MCF 10A (cell line): Measurements from ENCODE around the gene PROM2. TPM values are rescaled to one million over a fixed set of nuclear protein-coding genes. Genes with fewer than 3 reads are reported as not detected.
A peak's percentile ranks its signal among the peaks of the same experiment; 100 is the strongest.

Experiments
- BruUV-seq: library from RNA; stranded (reverse); fragments of 400-500 nt; replicated peaks from 2 replicates; lab custom pipeline; 2021; lab: Mats Ljungman, UMichigan
- CTCF ChIA-PET: fragments of 300-600 bp; sonication (Branson Sonifier 250); formaldehyde crosslinking; extraction: SDS; loops from one replicate; lab custom pipeline; 2021; ENCODE audit warnings: antibody characterized with exemption, inconsistent platforms; lab: Yijun Ruan, JAX
- POLR2A ChIA-PET: fragments of 300-600, 350-650 bp; sonication (Branson Sonifier 250); formaldehyde crosslinking; extraction: SDS; loops from one replicate; lab custom pipeline; 2020; ENCODE audit warnings: antibody characterized with exemption, inconsistent platforms; lab: Yijun Ruan, JAX
- DNase-seq: peaks from one replicate; pipeline ENCODE4 v3.0.0-alpha.2; 2018; ENCODE audit not compliant: unreplicated experiment
- H3K27ac Mint-ChIP-seq: one replicate; pipeline ENCODE4 v1.8.0; 2022; ENCODE audit warnings: mild to moderate bottlenecking, low read depth, mixed read lengths; ENCODE audit not compliant: unreplicated experiment
- H3K27me3 Mint-ChIP-seq: one replicate; pipeline ENCODE4 v1.8.0; 2022; ENCODE audit warnings: mixed read lengths; ENCODE audit not compliant: insufficient read depth, unreplicated experiment
- H3K36me3 Mint-ChIP-seq: one replicate; pipeline ENCODE4 v1.8.0; 2022; ENCODE audit warnings: mild to moderate bottlenecking, moderate library complexity, mixed read lengths; ENCODE audit not compliant: insufficient read depth, unreplicated experiment
- H3K4me1 Mint-ChIP-seq: one replicate; pipeline ENCODE4 v1.8.0; 2022; ENCODE audit warnings: mixed read lengths; ENCODE audit not compliant: insufficient read depth, unreplicated experiment
- H3K4me3 Mint-ChIP-seq: one replicate; pipeline ENCODE4 v1.8.0; 2022; ENCODE audit warnings: mild to moderate bottlenecking, moderate library complexity, mixed read lengths; ENCODE audit not compliant: unreplicated experiment
- H3K9me3 Mint-ChIP-seq: one replicate; pipeline ENCODE4 v1.8.0; 2022; ENCODE audit warnings: mixed read lengths; ENCODE audit not compliant: unreplicated experiment
- intact Hi-C: fragments of 100-400 bp; cut with micrococcal nuclease; formaldehyde crosslinking; loops from 2 replicates; pipeline ENCODE4 v1.14.1; 2022
- total RNA-seq: library from RNA; stranded (reverse); gene quantifications from 2 replicates; pipeline ENCODE4 v1.2.3, GENCODE V29; 2022
- TF ChIP-seq, protein P1 (sequence below): fragments of 200-600 bp; IDR thresholded peaks from one replicate; pipeline ENCODE4 v1.8.0; 2022; ENCODE audit warnings: antibody characterized with exemption, mild to moderate bottlenecking; ENCODE audit not compliant: unreplicated experiment

Gene PROM2
- total RNA-seq, 1 experiment from 2014 or later, result 2.6 TPM

DNA sequence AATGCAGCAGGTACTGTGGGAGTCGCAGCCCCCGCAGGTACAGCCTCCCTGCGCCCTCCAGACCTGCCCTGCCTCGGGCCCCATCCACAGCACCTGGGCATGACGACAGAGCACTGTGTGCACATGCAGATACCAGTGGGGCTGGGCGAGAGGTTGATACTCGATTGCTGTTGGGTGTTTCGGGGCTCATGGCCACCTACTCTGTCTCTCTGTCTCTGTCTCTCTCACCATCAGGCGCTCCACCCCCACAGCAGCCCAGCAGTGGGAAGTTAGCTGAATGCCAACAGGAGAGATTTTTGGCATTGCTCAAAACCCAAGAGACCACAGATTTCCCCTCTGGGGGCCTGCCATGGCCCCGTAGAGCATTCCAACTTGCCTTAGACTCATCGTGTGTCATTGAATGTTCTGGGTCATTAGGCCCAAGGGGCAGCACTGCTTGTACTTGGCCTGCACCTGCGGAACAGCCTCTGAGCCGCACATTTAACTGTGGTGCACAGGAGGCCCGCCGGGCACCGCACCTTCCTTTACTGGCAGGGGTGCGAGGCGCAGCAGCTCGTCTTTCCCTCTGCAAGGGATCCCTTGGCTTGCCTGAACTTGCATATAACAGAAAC, 41.7 kb downstream of the PROM2 start:
- intact Hi-C loops, result loop anchor here (1.0 kb wide), 3 partner anchors 39 to 123 kb away; no protein-coding TSS in a partner anchor
- Mint-ChIP-seq H3K27ac (peak overlapping the region; percentile 86), H3K4me3 (peak overlapping the region; percentile 36), H3K36me3 (no peaks in the 10 kb centered on the region), H3K27me3 (no peaks in the 10 kb centered on the region), H3K9me3 (no peaks in the 10 kb centered on the region), H3K4me1 (peaks cover 52% of the 10 kb centered on the region)
- ChIA-PET POLR2A (interaction anchor here (0.6 to 3.9 kb wide), 19 partner anchors 12 to 294 kb away, joined by 3 to 45 read pairs (median 4); partner anchors contain the start of genes ZNF2 and ZNF892), CTCF (interaction anchor here (0.7 to 16.5 kb wide), 22 partner anchors 11 to 412 kb away, joined by 3 to 323 read pairs (median 4); partner anchors contain the start of gene FAHD2A)
- no TSS peak for BruUV-seq
- TF ChIP-seq, protein P1, sequence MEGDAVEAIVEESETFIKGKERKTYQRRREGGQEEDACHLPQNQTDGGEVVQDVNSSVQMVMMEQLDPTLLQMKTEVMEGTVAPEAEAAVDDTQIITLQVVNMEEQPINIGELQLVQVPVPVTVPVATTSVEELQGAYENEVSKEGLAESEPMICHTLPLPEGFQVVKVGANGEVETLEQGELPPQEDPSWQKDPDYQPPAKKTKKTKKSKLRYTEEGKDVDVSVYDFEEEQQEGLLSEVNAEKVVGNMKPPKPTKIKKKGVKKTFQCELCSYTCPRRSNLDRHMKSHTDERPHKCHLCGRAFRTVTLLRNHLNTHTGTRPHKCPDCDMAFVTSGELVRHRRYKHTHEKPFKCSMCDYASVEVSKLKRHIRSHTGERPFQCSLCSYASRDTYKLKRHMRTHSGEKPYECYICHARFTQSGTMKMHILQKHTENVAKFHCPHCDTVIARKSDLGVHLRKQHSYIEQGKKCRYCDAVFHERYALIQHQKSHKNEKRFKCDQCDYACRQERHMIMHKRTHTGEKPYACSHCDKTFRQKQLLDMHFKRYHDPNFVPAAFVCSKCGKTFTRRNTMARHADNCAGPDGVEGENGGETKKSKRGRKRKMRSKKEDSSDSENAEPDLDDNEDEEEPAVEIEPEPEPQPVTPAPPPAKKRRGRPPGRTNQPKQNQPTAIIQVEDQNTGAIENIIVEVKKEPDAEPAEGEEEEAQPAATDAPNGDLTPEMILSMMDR, result no peak
- DNase-seq, result peak; percentile 98

DNA sequence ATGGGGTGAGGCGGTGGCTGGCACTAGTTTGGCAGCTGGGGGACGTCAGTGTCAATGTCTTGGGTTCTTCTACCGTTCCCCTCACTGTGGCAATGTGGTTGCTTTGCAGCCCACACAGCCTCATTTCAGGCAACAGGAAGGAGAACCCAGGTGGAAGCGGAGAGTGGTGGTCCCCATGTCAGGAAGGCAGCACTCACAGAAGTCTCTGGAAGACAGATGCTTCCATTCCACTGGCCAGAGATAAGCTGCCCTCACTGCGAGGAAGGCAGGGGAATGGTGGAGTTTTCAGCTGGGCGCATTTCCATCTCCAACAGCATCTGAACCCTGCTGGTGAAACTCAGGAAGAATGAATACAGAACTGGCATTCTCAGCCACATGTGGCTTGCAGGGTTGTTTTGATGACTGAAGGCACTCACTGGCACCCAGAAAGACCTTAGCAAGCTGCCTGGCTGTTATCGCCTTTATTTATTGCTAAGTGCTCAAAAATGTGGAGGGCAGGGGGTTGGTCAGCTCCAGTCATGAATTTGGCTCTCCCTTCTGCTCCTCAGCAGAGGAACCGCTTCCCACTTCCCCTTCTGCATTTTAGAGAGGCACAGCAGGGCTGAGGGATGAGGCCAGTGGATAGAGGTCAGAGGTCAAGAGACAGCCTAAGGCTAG, 42.3 kb downstream of the PROM2 start:
- ChIA-PET POLR2A (interaction anchor here (0.7 to 3.9 kb wide), 15 partner anchors 11 to 294 kb away, joined by 3 to 45 read pairs (median 4); partner anchors contain the start of genes FAHD2A and ZNF2), CTCF (interaction anchor here (0.6 to 16.5 kb wide), 20 partner anchors 11 to 412 kb away, joined by 3 to 323 read pairs (median 4); partner anchors contain the start of gene FAHD2A)
- TF ChIP-seq, protein P1, result no peak
- H3K9me3 Mint-ChIP-seq, result no peaks in the 10 kb centered on the region
- no peaks in the 10 kb centered on the region for H3K27me3 Mint-ChIP-seq
- H3K4me1 Mint-ChIP-seq, result peaks cover 52% of the 10 kb centered on the region
- H3K36me3 Mint-ChIP-seq, result no peaks in the 10 kb centered on the region
- peak overlapping the region; percentile 86 for H3K27ac Mint-ChIP-seq
- intact Hi-C loops, result no loop called here
- peak; percentile 67 for DNase-seq
- H3K4me3 Mint-ChIP-seq, result peak overlapping the region; percentile 36
- no TSS peak for BruUV-seq

DNA sequence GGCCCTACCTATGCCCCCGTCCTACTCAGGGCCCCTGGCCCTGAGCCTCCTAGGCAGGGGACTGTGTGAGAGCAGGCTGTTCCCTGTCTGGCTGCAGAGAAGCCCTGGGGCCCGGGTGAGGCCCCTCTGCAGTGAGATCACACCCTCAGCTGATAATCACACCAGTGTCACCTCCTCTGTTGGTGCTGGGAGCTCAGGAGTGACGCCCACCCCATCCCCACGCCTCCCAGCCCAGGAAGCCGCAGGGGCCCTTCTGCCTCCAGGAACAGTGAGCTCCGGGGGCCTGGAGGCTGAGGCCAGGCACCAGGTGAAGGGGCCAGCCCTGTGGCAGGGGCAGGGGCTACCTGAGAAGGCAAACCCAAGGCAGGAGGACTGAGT, 42.9 kb downstream of the PROM2 start:
- TF ChIP-seq, protein P1, result no peak
- CTCF ChIA-PET, result interaction anchor here (0.9 to 16.5 kb wide), 7 partner anchors 11 to 411 kb away, joined by 5 to 323 read pairs (median 10); no protein-coding TSS in a partner anchor
- no peak for DNase-seq

More for the DNA sequence above, 42.9 kb downstream of the PROM2 start:
- H3K27ac Mint-ChIP-seq, result peak overlapping the region; percentile 86
- H3K36me3 Mint-ChIP-seq, result no peaks in the 10 kb centered on the region
- peaks cover 52% of the 10 kb centered on the region for H3K4me1 Mint-ChIP-seq
- peak overlapping the region; percentile 68 for H3K4me3 Mint-ChIP-seq
- intact Hi-C loops, result no loop called here
- H3K27me3 Mint-ChIP-seq, result no peaks in the 10 kb centered on the region
- POLR2A ChIA-PET, result interaction anchor here (0.6 to 3.9 kb wide), 7 partner anchors 14 to 115 kb away, joined by 3 to 45 read pairs (median 9); partner anchors contain the start of gene FAHD2A
- no TSS peak for BruUV-seq
- no peaks in the 10 kb centered on the region for H3K9me3 Mint-ChIP-seq
